HCT116 (cell line): ENCODE data around the gene DNAJC7.

Experiments
- ATF3 ChIP-seq: IDR thresholded peaks from 2 replicates; pipeline ENCODE4 v1.6.1; 2012
- CTCF ChIP-seq, 3 experiments: fragments of 200-600 bp in 1 of 3; sonication (generic) in 1 of 3; IDR thresholded peaks in 2 of 3; conservative IDR thresholded peaks in 1 of 3; 2 replicates each; pipeline ENCODE4 v1.5.1; 2012 to 2017; ENCODE audit warnings: low read depth in 2 of 3, low read length in 2 of 3, antibody characterized with exemption in 1 of 3, borderline replicate concordance in 1 of 3, control low read depth in 1 of 3, mild to moderate bottlenecking in 1 of 3, mixed read lengths in 1 of 3, mixed run types in 1 of 3, moderate library complexity in 1 of 3; ENCODE audit not compliant: insufficient read depth in 1 of 3
- MAX ChIP-seq: IDR thresholded peaks from 2 replicates; pipeline ENCODE4 v1.6.1; 2012
- POLR2A ChIP-seq: IDR thresholded peaks from 2 replicates; pipeline ENCODE4 v1.7.0; 2011; ENCODE audit warnings: borderline replicate concordance; ENCODE audit not compliant: insufficient read depth, insufficient read length; ENCODE audit errors: extremely low read depth
- REST ChIP-seq: IDR thresholded peaks from 2 replicates; pipeline ENCODE4 v1.6.1; 2012; ENCODE audit warnings: low read depth
- ZBTB33 ChIP-seq: IDR thresholded peaks from 2 replicates; pipeline ENCODE4 v1.6.1; 2011; ENCODE audit warnings: mild to moderate bottlenecking, low read length, moderate library complexity; ENCODE audit not compliant: insufficient replicate concordance; ENCODE audit errors: extremely low read depth

- TF ChIP-seq MAX (no peak), CTCF (IDR thresholded peaks at IDR 0.05 in 2 of 3, conservative IDR thresholded peaks at IDR 0.05 in 1 of 3; ENCODE audit: borderline replicate concordance in 1 of 3, insufficient read depth in 1 of 3, low read depth in 2 of 3, low read length in 2 of 3) (no peak), ATF3 (no peak), POLR2A (no peak), ZBTB33 (no peak), REST (no peak)
These were observed 45.3 kb downstream of the DNAJC7 start for GRCh38 chr17:41971721-41972523.
